Measurements from ENCODE around the gene MCUR1.

GRCh38 chr6:13814176-13814937, at the start of gene MCUR1:
- TF ChIP-seq, protein P1, sequence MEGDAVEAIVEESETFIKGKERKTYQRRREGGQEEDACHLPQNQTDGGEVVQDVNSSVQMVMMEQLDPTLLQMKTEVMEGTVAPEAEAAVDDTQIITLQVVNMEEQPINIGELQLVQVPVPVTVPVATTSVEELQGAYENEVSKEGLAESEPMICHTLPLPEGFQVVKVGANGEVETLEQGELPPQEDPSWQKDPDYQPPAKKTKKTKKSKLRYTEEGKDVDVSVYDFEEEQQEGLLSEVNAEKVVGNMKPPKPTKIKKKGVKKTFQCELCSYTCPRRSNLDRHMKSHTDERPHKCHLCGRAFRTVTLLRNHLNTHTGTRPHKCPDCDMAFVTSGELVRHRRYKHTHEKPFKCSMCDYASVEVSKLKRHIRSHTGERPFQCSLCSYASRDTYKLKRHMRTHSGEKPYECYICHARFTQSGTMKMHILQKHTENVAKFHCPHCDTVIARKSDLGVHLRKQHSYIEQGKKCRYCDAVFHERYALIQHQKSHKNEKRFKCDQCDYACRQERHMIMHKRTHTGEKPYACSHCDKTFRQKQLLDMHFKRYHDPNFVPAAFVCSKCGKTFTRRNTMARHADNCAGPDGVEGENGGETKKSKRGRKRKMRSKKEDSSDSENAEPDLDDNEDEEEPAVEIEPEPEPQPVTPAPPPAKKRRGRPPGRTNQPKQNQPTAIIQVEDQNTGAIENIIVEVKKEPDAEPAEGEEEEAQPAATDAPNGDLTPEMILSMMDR (conservative IDR thresholded peaks at IDR 0.05 in 1 of 2, IDR thresholded peaks at IDR 0.05 in 1 of 2; ENCODE audit: extremely low read depth in 1 of 2, insufficient read depth in 1 of 2, low read depth in 1 of 2, low read length in 2 of 2), result peak in 1 of 2 donors; percentile 10
- no peak for TF ChIP-seq EZH2 (IDR thresholded peaks at IDR 0.05; ENCODE audit: borderline replicate concordance, low read length)
